HUES6 (cell line): Measurements from ENCODE around the gene PSMD9.
"Not testable (repeated sequence)": the region's sequence is repeated elsewhere in the genome, so short reads cannot be mapped to it uniquely, and the experiment has no call there.

ENCODE experiments used
- H3K27ac ChIP-seq: 2 replicates; pipeline ENCODE4 v1.7.0; 2013; ENCODE audit warnings: low read depth, mild to moderate bottlenecking, low read length, inconsistent platforms
- H3K27me3 ChIP-seq: 2 replicates; pipeline ENCODE4 v1.6.1; 2013; ENCODE audit warnings: low read length; ENCODE audit not compliant: control insufficient read depth, insufficient read depth
- H3K36me3 ChIP-seq: 2 replicates; pipeline ENCODE4 v1.6.1; 2013; ENCODE audit warnings: low read length; ENCODE audit not compliant: control insufficient read depth, insufficient read depth
- H3K4me1 ChIP-seq: 2 replicates; pipeline ENCODE4 v1.6.1; 2013; ENCODE audit warnings: low read length; ENCODE audit not compliant: control insufficient read depth, insufficient read depth
- H3K4me3 ChIP-seq: 2 replicates; pipeline ENCODE4 v1.5.1; 2013; ENCODE audit warnings: low read depth, low read length
- H3K9ac ChIP-seq: one replicate; pipeline ENCODE4 v1.6.1; 2013; ENCODE audit warnings: mild to moderate bottlenecking, low read length
- H3K9me3 ChIP-seq: 2 replicates; pipeline ENCODE4 v1.6.1; 2013; ENCODE audit warnings: low read depth, low read length; ENCODE audit not compliant: control insufficient read depth, insufficient read depth

Gene PSMD9

DNA sequence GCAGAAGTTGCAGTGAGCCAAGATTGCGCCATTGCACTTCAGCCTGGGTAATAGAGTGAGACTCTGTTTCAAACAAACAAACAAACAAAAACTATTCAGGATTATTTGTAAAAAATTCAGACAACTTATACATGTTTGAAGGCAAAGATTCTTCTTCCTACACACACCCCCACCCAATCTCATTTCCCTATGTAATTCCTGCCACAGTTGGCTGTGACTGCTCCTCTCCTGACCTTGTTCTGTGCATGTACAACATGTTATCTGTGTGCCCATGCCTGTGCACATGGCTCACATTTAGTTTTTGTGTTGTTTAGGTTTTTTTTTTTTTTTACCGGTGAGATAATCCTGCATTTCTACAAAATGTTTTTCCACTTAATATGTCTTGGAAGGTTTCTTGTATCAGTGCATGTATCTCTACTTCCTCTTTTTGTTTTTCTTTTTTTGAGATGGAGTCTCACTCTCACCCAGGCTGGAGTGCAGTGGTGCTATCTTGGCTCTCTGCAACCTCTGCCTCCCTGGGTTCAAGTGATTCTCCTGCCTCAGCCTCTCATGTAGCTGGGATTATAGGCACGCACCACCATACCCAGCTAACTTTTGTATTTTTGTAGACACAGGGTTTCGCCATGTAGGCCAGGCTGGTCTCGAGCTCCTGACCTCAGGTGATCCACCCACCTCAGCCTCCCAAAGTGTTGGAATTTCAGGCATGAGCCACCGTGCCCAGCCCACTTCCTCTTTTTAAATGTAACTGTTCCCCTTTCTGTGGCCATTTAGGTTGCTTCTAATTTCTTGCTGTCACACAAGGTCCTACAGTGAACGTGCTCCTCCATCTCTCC lies 38.5 kb downstream of the PSMD9 start:
- H3K4me1 ChIP-seq: peaks cover 29% of the 10 kb centered on the region
- no peaks in the 10 kb centered on the region for H3K27me3 ChIP-seq
- H3K4me3 ChIP-seq: no peak overlapping the region
- H3K9me3 ChIP-seq: no peaks in the 10 kb centered on the region
- no peak overlapping the region for H3K27ac ChIP-seq
- no peaks in the 10 kb centered on the region for H3K36me3 ChIP-seq
- no peak overlapping the region for H3K9ac ChIP-seq

DNA sequence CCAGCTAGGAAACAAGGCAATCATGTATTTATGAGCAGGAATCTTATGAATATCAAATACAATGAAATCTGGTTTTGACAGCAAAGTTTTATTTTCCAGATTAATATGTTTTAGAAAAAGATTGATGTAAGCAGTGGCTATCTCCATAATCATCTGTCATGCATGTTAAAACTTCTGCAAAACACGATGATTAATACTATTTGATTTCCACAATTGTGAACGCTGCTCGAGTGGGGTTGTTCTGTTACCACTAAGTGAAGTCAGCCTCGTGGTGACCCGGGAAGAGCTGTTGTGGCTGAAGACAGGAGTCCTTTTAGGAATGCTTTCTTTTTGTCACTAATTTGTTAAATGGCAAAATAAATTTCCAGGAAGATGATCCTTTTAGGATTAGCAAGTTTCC lies 39.2 kb downstream of the PSMD9 start:
- Histone ChIP-seq H3K27ac (no peak overlapping the region), H3K4me1 (peaks cover 31% of the 10 kb centered on the region), H3K9ac (no peak overlapping the region), H3K27me3 (no peaks in the 10 kb centered on the region), H3K36me3 (no peaks in the 10 kb centered on the region), H3K4me3 (no peak overlapping the region), H3K9me3 (no peaks in the 10 kb centered on the region)

DNA sequence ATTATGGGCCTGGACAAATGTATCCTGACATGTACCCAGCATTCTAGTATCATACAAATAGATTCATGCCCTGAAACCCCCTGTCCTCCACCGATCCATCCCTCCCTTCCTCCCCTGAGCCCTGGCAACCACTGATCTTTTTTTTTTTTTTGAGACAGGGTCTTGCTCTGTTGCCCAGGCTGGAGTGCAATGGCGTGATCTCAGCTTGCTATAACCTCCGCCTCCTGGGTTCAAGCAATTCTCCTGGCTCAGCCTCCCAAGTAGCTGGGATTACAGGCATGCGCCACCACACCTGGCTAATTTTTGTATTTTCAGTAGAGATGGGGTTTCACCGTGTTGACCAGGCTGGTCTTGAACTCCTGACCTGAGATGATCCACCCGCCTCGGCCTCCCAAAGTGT lies 41.0 kb downstream of the PSMD9 start:
- H3K27me3 ChIP-seq, H3K9me3 ChIP-seq, H3K27ac ChIP-seq, H3K36me3 ChIP-seq, H3K4me3 ChIP-seq, H3K9ac ChIP-seq: not testable (repeated sequence)
- peaks cover 48% of the 10 kb centered on the region for H3K4me1 ChIP-seq

- Histone ChIP-seq H3K27me3 (no peaks in the 10 kb centered on the region), H3K36me3 (no peaks in the 10 kb centered on the region), H3K9ac (no peak overlapping the region), H3K27ac (no peak overlapping the region), H3K9me3 (no peaks in the 10 kb centered on the region), H3K4me3 (no peak overlapping the region), H3K4me1 (peaks cover 38% of the 10 kb centered on the region)
These were observed 42.3 kb downstream of the PSMD9 start for GRCh38 chr12:121930862-121931261.

- H3K27me3 ChIP-seq: no peaks in the 10 kb centered on the region
- H3K36me3 ChIP-seq: peaks cover 2% of the 10 kb centered on the region; the same call in 1 of the 2 replicates
- H3K27ac ChIP-seq: no peak overlapping the region
- H3K4me3 ChIP-seq: no peak overlapping the region
- H3K4me1 ChIP-seq: peaks cover 33% of the 10 kb centered on the region
- H3K9ac ChIP-seq: no peak overlapping the region
- H3K9me3 ChIP-seq: peaks cover 3% of the 10 kb centered on the region
These were observed 43.6 kb downstream of the PSMD9 start for GRCh38 chr12:121932176-121932536.

DNA sequence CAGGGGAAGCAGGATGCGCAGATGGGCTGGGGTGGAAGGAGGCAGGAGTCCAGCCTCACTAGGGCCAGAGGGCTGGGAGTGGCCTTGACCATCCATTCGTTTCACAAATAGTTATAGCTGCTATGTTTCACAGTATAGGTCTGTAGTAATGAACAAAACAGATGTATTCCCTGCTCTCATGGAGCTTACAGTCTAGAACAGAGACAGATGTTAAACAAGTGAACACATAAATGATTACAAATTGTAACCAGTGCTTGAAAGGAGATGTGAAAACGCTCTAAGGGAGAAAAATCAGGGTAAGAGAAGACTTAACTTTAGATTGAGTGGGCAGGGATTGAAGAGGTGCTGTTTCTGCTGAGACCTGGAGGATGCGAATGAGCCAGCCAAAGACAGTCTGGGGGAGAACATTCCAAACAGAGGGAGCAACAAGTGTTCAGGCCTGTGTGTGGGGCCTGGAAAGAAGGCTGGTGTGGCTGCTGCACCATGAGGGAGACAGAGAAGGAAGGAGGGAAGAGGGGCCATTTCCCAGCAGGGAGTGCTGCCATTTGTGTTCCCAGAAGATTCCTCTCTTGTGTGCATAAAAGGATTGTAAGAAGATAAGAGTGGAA lies 44.4 kb downstream of the PSMD9 start:
- H3K27ac ChIP-seq: peak overlapping the region; percentile 2; the same call in 1 of the 2 replicates
- peaks cover 9% of the 10 kb centered on the region for H3K9me3 ChIP-seq
- H3K4me3 ChIP-seq: no peak overlapping the region
- H3K9ac ChIP-seq: peak overlapping the region; percentile 41
- H3K36me3 ChIP-seq: peaks cover 5% of the 10 kb centered on the region; the same call in 1 of the 2 replicates
- H3K4me1 ChIP-seq: peaks cover 25% of the 10 kb centered on the region
- H3K27me3 ChIP-seq: no peaks in the 10 kb centered on the region

- Histone ChIP-seq H3K9me3 (peaks cover 9% of the 10 kb centered on the region), H3K27me3 (no peaks in the 10 kb centered on the region), H3K9ac (peak overlapping the region; percentile 41), H3K4me3 (no peak overlapping the region), H3K36me3 (peaks cover 5% of the 10 kb centered on the region; the same call in 1 of the 2 replicates), H3K27ac (peak overlapping the region; percentile 2; the same call in 1 of the 2 replicates), H3K4me1 (peaks cover 24% of the 10 kb centered on the region)
These were observed 45.1 kb downstream of the PSMD9 start for GRCh38 chr12:121933522-121934308.

- Histone ChIP-seq H3K27ac (no peak overlapping the region; the same call in 1 of the 2 replicates), H3K9ac (no peak overlapping the region), H3K9me3 (peaks cover 9% of the 10 kb centered on the region), H3K27me3 (no peaks in the 10 kb centered on the region), H3K4me3 (no peak overlapping the region), H3K36me3 (peaks cover 5% of the 10 kb centered on the region; the same call in 1 of the 2 replicates), H3K4me1 (peaks cover 24% of the 10 kb centered on the region)
These were observed 45.7 kb downstream of the PSMD9 start for GRCh38 chr12:121934309-121934664.

GRCh38 chr12:121937654-121938053 lies 49.1 kb downstream of the PSMD9 start:
- H3K4me1 ChIP-seq: peaks cover 26% of the 10 kb centered on the region
- H3K9ac ChIP-seq: no peak overlapping the region
- no peaks in the 10 kb centered on the region for H3K27me3 ChIP-seq
- H3K27ac ChIP-seq: no peak overlapping the region
- H3K36me3 ChIP-seq: peaks cover 5% of the 10 kb centered on the region; the same call in 1 of the 2 replicates
- H3K9me3 ChIP-seq: peaks cover 9% of the 10 kb centered on the region
- H3K4me3 ChIP-seq: no peak overlapping the region

- peaks cover 9% of the 10 kb centered on the region for H3K9me3 ChIP-seq
- no peak overlapping the region for H3K4me3 ChIP-seq
- H3K36me3 ChIP-seq: peaks cover 5% of the 10 kb centered on the region; the same call in 1 of the 2 replicates
- H3K27ac ChIP-seq: no peak overlapping the region
- no peaks in the 10 kb centered on the region for H3K27me3 ChIP-seq
- peaks cover 11% of the 10 kb centered on the region for H3K4me1 ChIP-seq
- no peak overlapping the region for H3K9ac ChIP-seq
These were observed 50.6 kb downstream of the PSMD9 start for GRCh38 chr12:121939186-121939585.
